Measurements from ENCODE around the gene TLR6. TPM values are rescaled to one million over a fixed set of nuclear protein-coding genes. Genes with fewer than 3 reads are reported as not detected.
A peak's percentile ranks its signal among the peaks of the same experiment; 100 is the strongest.

Gene TLR6
- total RNA-seq, 1 donor from 2014 or later, result 8.3 TPM

- Histone ChIP-seq H3K4me1 (peaks cover 57% of the 10 kb centered on the region), H3K4me3 (no peak overlapping the region), H3K9me3 (no peaks in the 10 kb centered on the region), H3K27me3 (no peaks in the 10 kb centered on the region), H3K27ac (peak overlapping the region; percentile 98), H3K36me3 (peaks cover 0 to 6% of the 10 kb centered on the region in 2 donors)
- intact Hi-C loops (cut with DNase I), result no loop called here
- no peak for DNase-seq (ENCODE audit: extremely low spot score in 2 of 2)
- TF ChIP-seq POLR2AphosphoS5 (IDR thresholded peaks at IDR 0.05; ENCODE audit: insufficient read depth in 1 of 2, low read depth in 1 of 2) (no peak), POLR2A (IDR thresholded peaks at IDR 0.05) (no peak)
- TF ChIP-seq, protein P1, sequence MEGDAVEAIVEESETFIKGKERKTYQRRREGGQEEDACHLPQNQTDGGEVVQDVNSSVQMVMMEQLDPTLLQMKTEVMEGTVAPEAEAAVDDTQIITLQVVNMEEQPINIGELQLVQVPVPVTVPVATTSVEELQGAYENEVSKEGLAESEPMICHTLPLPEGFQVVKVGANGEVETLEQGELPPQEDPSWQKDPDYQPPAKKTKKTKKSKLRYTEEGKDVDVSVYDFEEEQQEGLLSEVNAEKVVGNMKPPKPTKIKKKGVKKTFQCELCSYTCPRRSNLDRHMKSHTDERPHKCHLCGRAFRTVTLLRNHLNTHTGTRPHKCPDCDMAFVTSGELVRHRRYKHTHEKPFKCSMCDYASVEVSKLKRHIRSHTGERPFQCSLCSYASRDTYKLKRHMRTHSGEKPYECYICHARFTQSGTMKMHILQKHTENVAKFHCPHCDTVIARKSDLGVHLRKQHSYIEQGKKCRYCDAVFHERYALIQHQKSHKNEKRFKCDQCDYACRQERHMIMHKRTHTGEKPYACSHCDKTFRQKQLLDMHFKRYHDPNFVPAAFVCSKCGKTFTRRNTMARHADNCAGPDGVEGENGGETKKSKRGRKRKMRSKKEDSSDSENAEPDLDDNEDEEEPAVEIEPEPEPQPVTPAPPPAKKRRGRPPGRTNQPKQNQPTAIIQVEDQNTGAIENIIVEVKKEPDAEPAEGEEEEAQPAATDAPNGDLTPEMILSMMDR (IDR thresholded peaks at IDR 0.05), result no peak
These were observed 16.8 kb upstream of the TLR6 start for GRCh38 chr4:38873290-38873944.

DNA sequence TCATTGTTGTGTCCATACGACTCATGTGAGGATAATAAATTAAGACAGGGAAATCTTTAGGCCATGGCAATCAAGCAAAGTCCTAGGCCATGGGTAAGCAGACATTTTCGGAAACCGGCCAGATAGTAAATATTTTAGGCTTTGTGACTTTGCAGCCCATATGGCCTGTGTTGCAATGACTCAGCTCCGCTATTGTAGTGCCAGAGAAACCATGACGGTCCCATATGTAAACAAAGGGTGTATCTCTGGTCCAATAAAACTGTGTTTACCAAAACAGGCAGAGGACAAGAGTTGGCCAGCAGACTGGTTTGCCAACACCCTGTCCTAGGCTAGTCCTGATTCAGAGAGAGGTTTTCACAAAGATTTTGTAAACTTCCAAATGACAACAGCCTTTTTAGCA is 16.0 kb upstream of the TLR6 start:
- H3K4me1 ChIP-seq, result peaks cover 63% of the 10 kb centered on the region
- peak overlapping the region; percentile 98 for H3K27ac ChIP-seq
- DNase-seq (ENCODE audit: extremely low spot score in 2 of 2), result no peak

DNA sequence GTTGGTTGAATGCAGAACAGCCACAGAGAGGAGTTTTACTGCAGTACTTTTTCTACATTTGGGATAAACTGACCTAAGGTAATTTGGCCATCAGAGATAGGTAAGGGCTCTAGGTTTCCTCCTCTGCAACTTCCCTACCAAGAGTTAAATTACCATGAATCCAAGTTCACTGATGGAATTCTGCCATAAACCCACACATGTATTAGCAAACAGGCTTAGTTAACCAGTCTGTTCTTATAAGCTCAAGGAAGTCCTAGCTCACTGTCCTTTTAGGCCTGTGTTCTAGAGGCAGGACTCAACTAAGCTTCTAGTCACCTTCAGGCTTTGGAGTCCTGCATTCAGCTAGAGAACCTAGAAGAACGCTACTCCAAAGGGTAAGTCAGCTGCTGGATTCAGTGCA is 15.0 kb upstream of the TLR6 start:
- Histone ChIP-seq H3K4me1 (peaks cover 63% of the 10 kb centered on the region), H3K9me3 (no peaks in the 10 kb centered on the region), H3K4me3 (no peak overlapping the region), H3K27me3 (no peaks in the 10 kb centered on the region), H3K27ac (peak overlapping the region; percentile 98), H3K36me3 (no peaks in the 10 kb centered on the region)
- TF ChIP-seq POLR2A (IDR thresholded peaks at IDR 0.05), result no peak
- no peak for TF ChIP-seq POLR2AphosphoS5 (IDR thresholded peaks at IDR 0.05; ENCODE audit: insufficient read depth in 1 of 2, low read depth in 1 of 2)
- TF ChIP-seq, protein P1 (IDR thresholded peaks at IDR 0.05), result no peak
- no peak for DNase-seq (ENCODE audit: extremely low spot score in 2 of 2)
- intact Hi-C loops (cut with DNase I), result no loop called here

More for the DNA sequence above, 16.0 kb upstream of the TLR6 start:
- no peaks in the 10 kb centered on the region for H3K9me3 ChIP-seq
- H3K36me3 ChIP-seq, result no peaks in the 10 kb centered on the region
- TF ChIP-seq POLR2A (IDR thresholded peaks at IDR 0.05) (no peak), POLR2AphosphoS5 (IDR thresholded peaks at IDR 0.05; ENCODE audit: insufficient read depth in 1 of 2, low read depth in 1 of 2) (peak in 1 of 2 donors; percentile 19)
- TF ChIP-seq, protein P1 (IDR thresholded peaks at IDR 0.05), result no peak
- intact Hi-C loops (cut with DNase I), result no loop called here
- no peak overlapping the region for H3K4me3 ChIP-seq
- H3K27me3 ChIP-seq, result no peaks in the 10 kb centered on the region

GRCh38 chr4:38870098-38870808 is 13.6 kb upstream of the TLR6 start:
- Histone ChIP-seq H3K9me3 (no peaks in the 10 kb centered on the region), H3K4me3 (no peak overlapping the region), H3K4me1 (peaks cover 63% of the 10 kb centered on the region), H3K27ac (peak overlapping the region; percentile 98), H3K36me3 (no peaks in the 10 kb centered on the region), H3K27me3 (no peaks in the 10 kb centered on the region)
- no peak for DNase-seq (ENCODE audit: extremely low spot score in 2 of 2)
- no peak for TF ChIP-seq POLR2AphosphoS5 (IDR thresholded peaks at IDR 0.05; ENCODE audit: insufficient read depth in 1 of 2, low read depth in 1 of 2)
- TF ChIP-seq, protein P1 (IDR thresholded peaks at IDR 0.05), result no peak
- TF ChIP-seq POLR2A (IDR thresholded peaks at IDR 0.05), result no peak
- intact Hi-C loops (cut with DNase I), result no loop called here

- TF ChIP-seq POLR2AphosphoS5 (IDR thresholded peaks at IDR 0.05; ENCODE audit: insufficient read depth in 1 of 2, low read depth in 1 of 2) (no peak), POLR2A (IDR thresholded peaks at IDR 0.05) (no peak)
- no peaks in the 10 kb centered on the region for H3K36me3 ChIP-seq
- H3K27me3 ChIP-seq, result no peaks in the 10 kb centered on the region
- H3K9me3 ChIP-seq, result no peaks in the 10 kb centered on the region
- intact Hi-C loops (cut with DNase I), result loop anchor here (10.0 kb wide), 1 partner anchor 895 kb away; no protein-coding TSS in a partner anchor
- DNase-seq (ENCODE audit: extremely low spot score in 2 of 2), result no peak
- peak overlapping the region; percentile 89 to 94 for H3K4me3 ChIP-seq
- H3K4me1 ChIP-seq, result peaks cover 63% of the 10 kb centered on the region
- H3K27ac ChIP-seq, result peak overlapping the region; percentile 98
These were observed 12.9 kb upstream of the TLR6 start for GRCh38 chr4:38869511-38869910.
